Lower lobe of right lung (tissue), 2 donors: Measurements from ENCODE around the gene LRP1. TPM values are rescaled to one million over a fixed set of nuclear protein-coding genes. Genes with fewer than 3 reads are reported as not detected.

Experiments used
- ATAC-seq, 2 donors: fragments of 200-7000 bp; cut with Tn5 transposase; one replicate each; pipeline ENCODE4 v1.9.1; 2020 to 2022; ENCODE audit warnings: mild to moderate bottlenecking in 2 of 2, moderate library complexity in 2 of 2
- DNase-seq: peaks from one replicate; pipeline ENCODE4 v3.0.0-alpha.2; 2020
- H3K27ac ChIP-seq: fragments of 200-600 bp; one replicate; pipeline ENCODE4 v1.8.0; 2022
- H3K27me3 ChIP-seq: fragments of 200-600 bp; one replicate; pipeline ENCODE4 v1.8.0; 2022; ENCODE audit warnings: low read depth
- H3K36me3 ChIP-seq: fragments of 200-600 bp; one replicate; pipeline ENCODE4 v1.8.0; 2022; ENCODE audit warnings: mild to moderate bottlenecking
- H3K4me1 ChIP-seq: fragments of 200-600 bp; one replicate; pipeline ENCODE4 v1.8.0; 2022
- H3K4me3 ChIP-seq: fragments of 200-600 bp; one replicate; pipeline ENCODE4 v1.8.0; 2022; ENCODE audit warnings: mild to moderate bottlenecking
- H3K9me3 ChIP-seq: fragments of 200-600 bp; one replicate; pipeline ENCODE4 v1.8.0; 2022
- CTCF ChIP-seq: fragments of 200-600 bp; IDR thresholded peaks from one replicate; pipeline ENCODE4 v1.8.0; 2022; ENCODE audit warnings: antibody characterized with exemption, mild to moderate bottlenecking
- intact Hi-C: fragments of 100-400 bp; cut with DNase I; formaldehyde crosslinking; loops from one replicate; pipeline ENCODE4 v1.11.0; 2022
- total RNA-seq: library from RNA; stranded (reverse); fragmentation: NEBNext Ultra II Directional; extraction: Animal tissue kit (Norgen Biotek cat#: 25700); gene quantifications from one replicate; pipeline ENCODE4 v1.2.1, GENCODE V29; 2021
- donor health status: DM: no; HTN: yes; CAD: no; lungs with severe emphysema.

LRP1 gene
- total RNA-seq, 1 donor from 2014 or later, result 404 TPM

GRCh38 chr12:57195611-57196371 lies 67.5 kb downstream of the LRP1 start:
- H3K27me3 ChIP-seq, result no peaks in the 10 kb centered on the region
- H3K4me3 ChIP-seq, result no peak overlapping the region
- no peak for TF ChIP-seq CTCF
- H3K36me3 ChIP-seq, result peaks cover 91% of the 10 kb centered on the region
- no peaks in the 10 kb centered on the region for H3K4me1 ChIP-seq
- DNase-seq (no peak), ATAC-seq (no peak)
- intact Hi-C loops, result no loop called here
- no peak overlapping the region for H3K27ac ChIP-seq
- no peaks in the 10 kb centered on the region for H3K9me3 ChIP-seq

- peaks cover 93% of the 10 kb centered on the region for H3K36me3 ChIP-seq
- H3K9me3 ChIP-seq, result no peaks in the 10 kb centered on the region
- no peak for ATAC-seq
Observed at GRCh38 chr12:57196439-57196838, 68.2 kb downstream of the LRP1 start.

GRCh38 chr12:57196956-57197355 lies 68.7 kb downstream of the LRP1 start:
- Histone ChIP-seq H3K27me3 (no peaks in the 10 kb centered on the region), H3K27ac (no peak overlapping the region), H3K4me3 (no peak overlapping the region), H3K9me3 (no peaks in the 10 kb centered on the region), H3K4me1 (no peaks in the 10 kb centered on the region), H3K36me3 (peaks cover 98% of the 10 kb centered on the region)
- DNase-seq (no peak), ATAC-seq (no peak)
- intact Hi-C loops, result no loop called here
- TF ChIP-seq CTCF, result no peak

More at GRCh38 chr12:57196439-57196838, 68.2 kb downstream of the LRP1 start:
- intact Hi-C loops, result no loop called here
- DNase-seq, result no peak
- H3K27me3 ChIP-seq, result no peaks in the 10 kb centered on the region
- no peak overlapping the region for H3K4me3 ChIP-seq
- TF ChIP-seq CTCF, result no peak
- H3K4me1 ChIP-seq, result no peaks in the 10 kb centered on the region
- no peak overlapping the region for H3K27ac ChIP-seq

GRCh38 chr12:57198329-57198728 lies 70.0 kb downstream of the LRP1 start:
- H3K4me1 ChIP-seq, result no peaks in the 10 kb centered on the region
- H3K27me3 ChIP-seq, result no peaks in the 10 kb centered on the region
- no peak overlapping the region for H3K4me3 ChIP-seq
- H3K36me3 ChIP-seq, result peaks cover 98% of the 10 kb centered on the region
- ATAC-seq, result no peak
- no peak overlapping the region for H3K27ac ChIP-seq
- DNase-seq, result no peak
- intact Hi-C loops, result no loop called here
- TF ChIP-seq CTCF, result no peak
- no peaks in the 10 kb centered on the region for H3K9me3 ChIP-seq

- H3K36me3 ChIP-seq, result peaks cover 98% of the 10 kb centered on the region
- TF ChIP-seq CTCF, result no peak
- DNase-seq, result no peak
- no peaks in the 10 kb centered on the region for H3K9me3 ChIP-seq
- H3K4me3 ChIP-seq, result no peak overlapping the region
- no peak for ATAC-seq
- no peaks in the 10 kb centered on the region for H3K27me3 ChIP-seq
- intact Hi-C loops, result no loop called here
- no peaks in the 10 kb centered on the region for H3K4me1 ChIP-seq
- no peak overlapping the region for H3K27ac ChIP-seq
Observed at GRCh38 chr12:57199191-57199590, 70.9 kb downstream of the LRP1 start.
